Fibroblast of pulmonary artery (primary cell): ENCODE measurements around the gene PLBD1.

Source experiments
- DNase-seq: peaks from one replicate; pipeline ENCODE4 v3.0.0-alpha.2; 2010; ENCODE audit warnings: low read depth
- H3K4me3 ChIP-seq: replicated peaks from 2 replicates; pipeline ENCODE4 v1.5.1; 2011; ENCODE audit warnings: low read depth, mild to moderate bottlenecking, control low read depth, low read length, moderate library complexity
- CTCF ChIP-seq: IDR thresholded peaks from 2 replicates; pipeline ENCODE4 v1.5.1; 2011; ENCODE audit warnings: mild to moderate bottlenecking, control low read depth, low read length, inconsistent platforms; ENCODE audit errors: missing control alignments

Gene PLBD1

GRCh38 chr12:14571779-14572178 is 4.1 kb upstream of the PLBD1 start:
- TF ChIP-seq CTCF: no peak
- no peak for DNase-seq
- no peak overlapping the region for H3K4me3 ChIP-seq

GRCh38 chr12:14570231-14570630 is 2.5 kb upstream of the PLBD1 start:
- DNase-seq: no peak
- no peak for TF ChIP-seq CTCF
- H3K4me3 ChIP-seq: no peak overlapping the region

- no peak for TF ChIP-seq CTCF
- DNase-seq: no peak
- H3K4me3 ChIP-seq: no peak overlapping the region
These were observed 3.2 kb downstream of the PLBD1 start for GRCh38 chr12:14564336-14564959.

- TF ChIP-seq CTCF: no peak
- no peak overlapping the region for H3K4me3 ChIP-seq
- no peak for DNase-seq
These were observed 4.6 kb downstream of the PLBD1 start for GRCh38 chr12:14563046-14563445.

- TF ChIP-seq CTCF: no peak
These were observed 5.4 kb downstream of the PLBD1 start for GRCh38 chr12:14562279-14562678.

GRCh38 chr12:14561677-14562238 is 5.9 kb downstream of the PLBD1 start:
- no peak for DNase-seq
- no peak overlapping the region for H3K4me3 ChIP-seq
- TF ChIP-seq CTCF: no peak

More at GRCh38 chr12:14562279-14562678, 5.4 kb downstream of the PLBD1 start:
- H3K4me3 ChIP-seq: no peak overlapping the region
- DNase-seq: no peak
